ENCODE data around the gene KRTAP9-3.

- TF ChIP-seq CTCF (IDR thresholded peaks at IDR 0.05) (no peak), POLR2A (IDR thresholded peaks at IDR 0.05) (no peak)
These were observed 2.2 kb upstream of the KRTAP9-3 start for GRCh38 chr17:41230094-41230493.
